ENCODE results near the gene ACER1.

DNA sequence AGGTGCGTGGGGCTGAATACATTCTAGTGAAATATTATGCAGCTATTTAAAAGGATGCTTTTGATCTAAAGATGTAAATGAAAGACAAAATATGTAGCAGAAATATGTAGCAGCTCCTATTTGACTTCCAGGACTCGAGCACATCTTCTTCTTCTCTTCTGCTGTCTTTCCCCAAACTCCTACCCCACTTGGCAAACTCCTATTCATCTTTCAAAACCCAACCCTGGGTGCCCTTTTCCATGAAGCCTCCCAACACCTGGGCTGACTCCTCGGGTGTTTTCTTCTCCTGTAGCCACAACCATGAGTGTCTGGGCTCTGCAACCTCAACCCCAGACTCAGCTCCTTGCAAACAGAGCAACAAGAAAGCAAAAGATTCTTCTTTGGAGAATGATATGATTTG is 11.1 kb downstream of the ACER1 start:
- TF ChIP-seq, protein P1, sequence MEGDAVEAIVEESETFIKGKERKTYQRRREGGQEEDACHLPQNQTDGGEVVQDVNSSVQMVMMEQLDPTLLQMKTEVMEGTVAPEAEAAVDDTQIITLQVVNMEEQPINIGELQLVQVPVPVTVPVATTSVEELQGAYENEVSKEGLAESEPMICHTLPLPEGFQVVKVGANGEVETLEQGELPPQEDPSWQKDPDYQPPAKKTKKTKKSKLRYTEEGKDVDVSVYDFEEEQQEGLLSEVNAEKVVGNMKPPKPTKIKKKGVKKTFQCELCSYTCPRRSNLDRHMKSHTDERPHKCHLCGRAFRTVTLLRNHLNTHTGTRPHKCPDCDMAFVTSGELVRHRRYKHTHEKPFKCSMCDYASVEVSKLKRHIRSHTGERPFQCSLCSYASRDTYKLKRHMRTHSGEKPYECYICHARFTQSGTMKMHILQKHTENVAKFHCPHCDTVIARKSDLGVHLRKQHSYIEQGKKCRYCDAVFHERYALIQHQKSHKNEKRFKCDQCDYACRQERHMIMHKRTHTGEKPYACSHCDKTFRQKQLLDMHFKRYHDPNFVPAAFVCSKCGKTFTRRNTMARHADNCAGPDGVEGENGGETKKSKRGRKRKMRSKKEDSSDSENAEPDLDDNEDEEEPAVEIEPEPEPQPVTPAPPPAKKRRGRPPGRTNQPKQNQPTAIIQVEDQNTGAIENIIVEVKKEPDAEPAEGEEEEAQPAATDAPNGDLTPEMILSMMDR (IDR thresholded peaks at IDR 0.05; ENCODE audit: low read depth, low read length) = no peak
- no peak for TF ChIP-seq EZH2phosphoT487 (IDR thresholded peaks at IDR 0.05; ENCODE audit: low read depth)
